HepG2 (cell line): ENCODE measurements around the gene ULK3. TPM values are rescaled to one million over a fixed set of nuclear protein-coding genes. Genes with fewer than 3 reads are reported as not detected.

Experiments
- BHLHE40 ChIP-seq: IDR thresholded peaks from 2 replicates; pipeline ENCODE4 v1.6.1; 2011; ENCODE audit warnings: low read length, improper control_type of control experiment
- CBFB ChIP-seq: sonication (generic); formaldehyde crosslinking; IDR thresholded peaks from 2 replicates; pipeline ENCODE4 v1.4.0; 2020; ENCODE audit warnings: missing genetic modification reagents
- CCDC6 ChIP-seq: sonication (generic); formaldehyde crosslinking; IDR thresholded peaks from 2 replicates; pipeline ENCODE4 v1.8.1; 2022; ENCODE audit warnings: mild to moderate bottlenecking, missing genetic modification reagents, moderate library complexity
- GATAD1 ChIP-seq: IDR thresholded peaks from 2 replicates; pipeline ENCODE4 v1.6.1; 2016; ENCODE audit warnings: missing genetic modification reagents, missing compliant biosample characterization
- HNRNPUL1 ChIP-seq: fragments of 200-400 bp; formaldehyde crosslinking; IDR thresholded peaks from 2 replicates; pipeline ENCODE4 v1.6.1; 2017; ENCODE audit warnings: low read depth, mild to moderate bottlenecking, low read length, moderate library complexity
- HOXA3 ChIP-seq: sonication (generic); formaldehyde crosslinking; IDR thresholded peaks from 2 replicates; pipeline ENCODE4 v1.5.0; 2020; ENCODE audit warnings: missing genetic modification reagents
- KLF13 ChIP-seq: sonication (generic); formaldehyde crosslinking; IDR thresholded peaks from 2 replicates; pipeline ENCODE4 v1.4.0; 2020; ENCODE audit warnings: mild to moderate bottlenecking, missing genetic modification reagents
- MED13 ChIP-seq: sonication (generic); formaldehyde crosslinking; IDR thresholded peaks from 2 replicates; pipeline ENCODE4 v1.5.0; 2020; ENCODE audit warnings: missing genetic modification reagents
- PTBP1 ChIP-seq: fragments of 200-400 bp; formaldehyde crosslinking; IDR thresholded peaks from 2 replicates; pipeline ENCODE4 v1.6.1; 2018; ENCODE audit warnings: low read length, low read depth; ENCODE audit not compliant: poor library complexity, severe bottlenecking
- RAD51 ChIP-seq: fragments of 450-650 bp; IDR thresholded peaks from 2 replicates; pipeline ENCODE4 v1.6.1; 2016; ENCODE audit warnings: borderline replicate concordance
- SP2 ChIP-seq: sonication (generic); formaldehyde crosslinking; IDR thresholded peaks from 2 replicates; pipeline ENCODE4 v1.5.1; 2020; ENCODE audit warnings: mild to moderate bottlenecking, missing genetic modification reagents
- SYNCRIP ChIP-seq: fragments of 200-400 bp; formaldehyde crosslinking; IDR thresholded peaks from 2 replicates; pipeline ENCODE4 v1.6.1; 2018; ENCODE audit warnings: mild to moderate bottlenecking, low read depth, low read length; ENCODE audit not compliant: insufficient read depth
- TCF7 ChIP-seq: sonication (generic); IDR thresholded peaks from 2 replicates; pipeline ENCODE4 v1.6.1; 2016; ENCODE audit warnings: antibody characterized with exemption, low read depth
- ZFY ChIP-seq: sonication (generic); formaldehyde crosslinking; IDR thresholded peaks from 2 replicates; pipeline ENCODE4 v1.4.0; 2020; ENCODE audit warnings: missing genetic modification reagents
- ZNF10 ChIP-seq: sonication (generic); formaldehyde crosslinking; IDR thresholded peaks from 2 replicates; pipeline ENCODE4 v1.4.0; 2020; ENCODE audit warnings: mild to moderate bottlenecking, low read depth, missing genetic modification reagents, borderline replicate concordance
- ZNF224 ChIP-seq: sonication (generic); formaldehyde crosslinking; IDR thresholded peaks from 2 replicates; pipeline ENCODE4 v1.5.0; 2020; ENCODE audit warnings: mild to moderate bottlenecking, missing genetic modification reagents
- ZNF296 ChIP-seq: sonication (generic); formaldehyde crosslinking; conservative IDR thresholded peaks from 2 replicates; pipeline ENCODE4 v1.5.0; 2020; ENCODE audit warnings: mild to moderate bottlenecking, missing genetic modification reagents
- ZNF441 ChIP-seq: sonication (generic); formaldehyde crosslinking; IDR thresholded peaks from 2 replicates; pipeline ENCODE4 v1.7.0; 2021; ENCODE audit warnings: missing genetic modification reagents, borderline replicate concordance
- ZNF7 ChIP-seq: IDR thresholded peaks from 2 replicates; pipeline ENCODE4 v1.6.1; 2016; ENCODE audit warnings: missing biosample characterization, missing genetic modification reagents
- polyA plus RNA-seq, 8 experiments: library from polyadenylated mRNA; depleted of rRNA in 3 of 8; stranded (reverse) in 7 of 8; unstranded in 1 of 8; fragments of >200 nt; fragmentation: Illumina TruSeq in 4 of 8; extraction: Trizol in 4 of 8; gene quantifications; 2 replicates each; pipeline versions ENCODE4 v1.2.1 to v1.2.3, GENCODE V29; 2011 to 2016; ENCODE audit warnings: low read depth in 4 of 8, missing spikeins in 1 of 8, mixed read lengths in 1 of 8; ENCODE audit not compliant: insufficient read depth in 1 of 8
- total RNA-seq, 5 experiments: library from RNA; depleted of rRNA; stranded (reverse); fragments of >200 nt; fragmentation: Illumina TruSeq; extraction: Trizol; gene quantifications; 2 replicates each; pipeline ENCODE4 v1.2.3, GENCODE V29; 2016; ENCODE audit warnings: low read depth in 1 of 5
- TF ChIP-seq, protein P1 (sequence below): sonication (generic); formaldehyde crosslinking; IDR thresholded peaks from 2 replicates; pipeline ENCODE4 v1.8.0; 2022; ENCODE audit warnings: low read depth, missing genetic modification reagents
- TF ChIP-seq, protein P2 (sequence below): sonication (generic); formaldehyde crosslinking; conservative IDR thresholded peaks from 2 replicates; pipeline ENCODE4 v1.4.0; 2020; ENCODE audit warnings: missing genetic modification reagents
- TF ChIP-seq, protein P3 (sequence below): sonication (generic); formaldehyde crosslinking; IDR thresholded peaks from 2 replicates; pipeline ENCODE4 v1.4.0; 2020; ENCODE audit warnings: mild to moderate bottlenecking, missing genetic modification reagents
- TF ChIP-seq, protein P4 (sequence below): sonication (generic); formaldehyde crosslinking; IDR thresholded peaks from 2 replicates; pipeline ENCODE4 v1.9.0; 2022; ENCODE audit warnings: low read depth, missing genetic modification reagents
- TF ChIP-seq, protein P5 (sequence below): sonication (generic); formaldehyde crosslinking; IDR thresholded peaks from 2 replicates; pipeline ENCODE4 v1.4.0; 2020; ENCODE audit warnings: missing genetic modification reagents

Gene ULK3
- total and polyA plus RNA-seq, 2 of the 13 experiments (the other 11 are each of a cell fraction or from before 2014, with no cell fraction given) = 15.2 to 23.7 TPM

DNA sequence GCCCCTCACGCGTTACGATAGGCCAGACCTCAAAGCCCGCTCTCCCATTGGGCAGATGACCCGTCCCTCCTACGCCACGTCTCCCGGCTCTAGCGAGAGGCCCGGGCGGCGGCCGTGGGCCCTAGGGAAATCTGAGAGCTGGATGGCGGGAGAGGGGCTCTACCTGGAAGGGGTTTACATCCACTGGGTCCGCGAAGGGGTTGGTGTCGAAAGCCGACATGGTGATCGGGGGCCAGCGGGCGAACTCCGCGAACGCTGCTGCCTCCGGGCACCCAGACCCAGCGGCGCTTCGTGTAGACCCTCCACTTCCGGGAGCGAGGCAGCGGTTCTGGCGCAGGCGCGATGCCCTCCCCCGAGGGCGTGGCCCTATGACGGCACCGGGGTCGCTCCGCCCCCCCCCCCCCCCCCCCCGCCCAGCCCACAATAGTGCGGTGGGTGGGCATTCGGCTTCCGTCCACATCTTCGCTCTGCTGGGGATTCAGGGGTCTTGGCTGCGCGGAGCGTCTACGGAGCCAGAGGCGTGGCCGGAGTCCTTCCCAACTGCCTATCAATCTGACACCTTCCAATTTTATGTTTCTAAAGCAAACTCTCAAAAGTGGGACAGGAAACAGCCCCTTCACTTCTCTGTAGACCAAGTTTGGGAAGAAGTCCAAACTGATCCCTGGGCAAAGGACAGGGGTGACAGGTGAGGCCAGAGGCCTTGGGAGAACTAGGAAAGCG lies 30.2 kb upstream of the ULK3 start, which contains the start of gene SCAMP2 (continued):
- TF ChIP-seq, protein P1, sequence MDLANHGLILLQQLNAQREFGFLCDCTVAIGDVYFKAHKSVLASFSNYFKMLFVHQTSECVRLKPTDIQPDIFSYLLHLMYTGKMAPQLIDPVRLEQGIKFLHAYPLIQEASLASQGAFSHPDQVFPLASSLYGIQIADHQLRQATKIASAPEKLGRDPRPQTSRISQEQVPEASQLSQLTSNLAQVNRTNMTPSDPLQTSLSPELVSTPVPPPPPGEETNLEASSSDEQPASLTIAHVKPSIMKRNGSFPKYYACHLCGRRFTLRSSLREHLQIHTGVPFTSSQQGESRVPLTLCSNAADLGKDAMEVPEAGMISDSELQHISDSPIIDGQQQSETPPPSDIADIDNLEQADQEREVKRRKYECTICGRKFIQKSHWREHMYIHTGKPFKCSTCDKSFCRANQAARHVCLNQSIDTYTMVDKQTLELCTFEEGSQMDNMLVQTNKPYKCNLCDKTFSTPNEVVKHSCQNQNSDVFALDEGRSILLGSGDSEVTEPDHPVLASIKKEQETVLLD = no peak
- TF ChIP-seq SP2 (CRISPR knock-in tag) = peak; percentile 93
- TF ChIP-seq, protein P2, sequence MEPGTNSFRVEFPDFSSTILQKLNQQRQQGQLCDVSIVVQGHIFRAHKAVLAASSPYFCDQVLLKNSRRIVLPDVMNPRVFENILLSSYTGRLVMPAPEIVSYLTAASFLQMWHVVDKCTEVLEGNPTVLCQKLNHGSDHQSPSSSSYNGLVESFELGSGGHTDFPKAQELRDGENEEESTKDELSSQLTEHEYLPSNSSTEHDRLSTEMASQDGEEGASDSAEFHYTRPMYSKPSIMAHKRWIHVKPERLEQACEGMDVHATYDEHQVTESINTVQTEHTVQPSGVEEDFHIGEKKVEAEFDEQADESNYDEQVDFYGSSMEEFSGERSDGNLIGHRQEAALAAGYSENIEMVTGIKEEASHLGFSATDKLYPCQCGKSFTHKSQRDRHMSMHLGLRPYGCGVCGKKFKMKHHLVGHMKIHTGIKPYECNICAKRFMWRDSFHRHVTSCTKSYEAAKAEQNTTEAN = no peak; the same call in 1 of the 2 replicates
- peak; percentile 98 for TF ChIP-seq ZFY (CRISPR knock-in tag)
- TF ChIP-seq, protein P3, sequence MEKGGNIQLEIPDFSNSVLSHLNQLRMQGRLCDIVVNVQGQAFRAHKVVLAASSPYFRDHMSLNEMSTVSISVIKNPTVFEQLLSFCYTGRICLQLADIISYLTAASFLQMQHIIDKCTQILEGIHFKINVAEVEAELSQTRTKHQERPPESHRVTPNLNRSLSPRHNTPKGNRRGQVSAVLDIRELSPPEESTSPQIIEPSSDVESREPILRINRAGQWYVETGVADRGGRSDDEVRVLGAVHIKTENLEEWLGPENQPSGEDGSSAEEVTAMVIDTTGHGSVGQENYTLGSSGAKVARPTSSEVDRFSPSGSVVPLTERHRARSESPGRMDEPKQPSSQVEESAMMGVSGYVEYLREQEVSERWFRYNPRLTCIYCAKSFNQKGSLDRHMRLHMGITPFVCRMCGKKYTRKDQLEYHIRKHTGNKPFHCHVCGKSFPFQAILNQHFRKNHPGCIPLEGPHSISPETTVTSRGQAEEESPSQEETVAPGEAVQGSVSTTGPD (CRISPR knock-in tag) = no peak
- TF ChIP-seq HNRNPUL1 = no peak
- no peak; the same call in 1 of the 2 replicates for TF ChIP-seq MED13
- no peak for TF ChIP-seq ZNF10 (CRISPR knock-in tag)
- TF ChIP-seq, protein P4, sequence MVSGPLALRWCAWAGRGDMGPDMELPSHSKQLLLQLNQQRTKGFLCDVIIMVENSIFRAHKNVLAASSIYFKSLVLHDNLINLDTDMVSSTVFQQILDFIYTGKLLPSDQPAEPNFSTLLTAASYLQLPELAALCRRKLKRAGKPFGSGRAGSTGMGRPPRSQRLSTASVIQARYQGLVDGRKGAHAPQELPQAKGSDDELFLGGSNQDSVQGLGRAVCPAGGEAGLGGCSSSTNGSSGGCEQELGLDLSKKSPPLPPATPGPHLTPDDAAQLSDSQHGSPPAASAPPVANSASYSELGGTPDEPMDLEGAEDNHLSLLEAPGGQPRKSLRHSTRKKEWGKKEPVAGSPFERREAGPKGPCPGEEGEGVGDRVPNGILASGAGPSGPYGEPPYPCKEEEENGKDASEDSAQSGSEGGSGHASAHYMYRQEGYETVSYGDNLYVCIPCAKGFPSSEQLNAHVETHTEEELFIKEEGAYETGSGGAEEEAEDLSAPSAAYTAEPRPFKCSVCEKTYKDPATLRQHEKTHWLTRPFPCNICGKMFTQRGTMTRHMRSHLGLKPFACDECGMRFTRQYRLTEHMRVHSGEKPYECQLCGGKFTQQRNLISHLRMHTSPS = no peak
- no peak for TF ChIP-seq KLF13
- peak; percentile 78 for TF ChIP-seq GATAD1 (CRISPR knock-in tag)
- TF ChIP-seq CBFB (CRISPR knock-in tag) = no peak
- no peak for TF ChIP-seq ZNF7
- TF ChIP-seq, protein P5, sequence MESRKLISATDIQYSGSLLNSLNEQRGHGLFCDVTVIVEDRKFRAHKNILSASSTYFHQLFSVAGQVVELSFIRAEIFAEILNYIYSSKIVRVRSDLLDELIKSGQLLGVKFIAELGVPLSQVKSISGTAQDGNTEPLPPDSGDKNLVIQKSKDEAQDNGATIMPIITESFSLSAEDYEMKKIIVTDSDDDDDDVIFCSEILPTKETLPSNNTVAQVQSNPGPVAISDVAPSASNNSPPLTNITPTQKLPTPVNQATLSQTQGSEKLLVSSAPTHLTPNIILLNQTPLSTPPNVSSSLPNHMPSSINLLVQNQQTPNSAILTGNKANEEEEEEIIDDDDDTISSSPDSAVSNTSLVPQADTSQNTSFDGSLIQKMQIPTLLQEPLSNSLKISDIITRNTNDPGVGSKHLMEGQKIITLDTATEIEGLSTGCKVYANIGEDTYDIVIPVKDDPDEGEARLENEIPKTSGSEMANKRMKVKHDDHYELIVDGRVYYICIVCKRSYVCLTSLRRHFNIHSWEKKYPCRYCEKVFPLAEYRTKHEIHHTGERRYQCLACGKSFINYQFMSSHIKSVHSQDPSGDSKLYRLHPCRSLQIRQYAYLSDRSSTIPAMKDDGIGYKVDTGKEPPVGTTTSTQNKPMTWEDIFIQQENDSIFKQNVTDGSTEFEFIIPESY (CRISPR knock-in tag) = no peak
- peak; percentile 53 for TF ChIP-seq HOXA3
- TF ChIP-seq ZNF296 (CRISPR knock-in tag) = no peak
- TF ChIP-seq CCDC6 (CRISPR knock-in tag) = no peak
- no peak for TF ChIP-seq PTBP1
- TF ChIP-seq BHLHE40 = no peak
- no peak for TF ChIP-seq ZNF441 (CRISPR knock-in tag)
- TF ChIP-seq RAD51 = no peak
- no peak for TF ChIP-seq SYNCRIP
- no peak for TF ChIP-seq TCF7
- TF ChIP-seq ZNF224 (CRISPR knock-in tag) = no peak
